ENCODE data around the gene CST9. TPM values are rescaled to one million over a fixed set of nuclear protein-coding genes. Genes with fewer than 3 reads are reported as not detected.
A peak's percentile ranks its signal among the peaks of the same experiment; 100 is the strongest.
"Not testable (repeated sequence)": the region's sequence is repeated elsewhere in the genome, so short reads cannot be mapped to it uniquely, and the experiment has no call there.

The CST9 gene
- total RNA-seq, 1 experiment from 2014 or later = not detected

GRCh38 chr20:23641936-23642751, 36.4 kb upstream of the CST9 start:
- DNase-seq = peak; percentile 49 to 52
- Histone ChIP-seq H3K4me1 (no peaks in the 10 kb centered on the region; the same call in 1 of the 2 replicates), H3K36me3 (no peaks in the 10 kb centered on the region), H3K4me3 (no peak overlapping the region), H3K9me3 (replicated peaks) (no peaks in the 10 kb centered on the region), H3K27me3 (no peaks in the 10 kb centered on the region), H3K27ac (no peak overlapping the region)

- Histone ChIP-seq H3K4me1 (no peaks in the 10 kb centered on the region; the same call in 1 of the 2 replicates), H3K4me3 (no peak overlapping the region), H3K36me3 (no peaks in the 10 kb centered on the region), H3K27ac (no peak overlapping the region), H3K9me3 (replicated peaks) (no peaks in the 10 kb centered on the region), H3K27me3 (no peaks in the 10 kb centered on the region)
- DNase-seq = no peak
Measured at GRCh38 chr20:23640671-23641667, 35.3 kb upstream of the CST9 start.

GRCh38 chr20:23640018-23640601, 34.4 kb upstream of the CST9 start:
- Histone ChIP-seq H3K27me3 (no peaks in the 10 kb centered on the region), H3K4me1 (no peaks in the 10 kb centered on the region; the same call in 1 of the 2 replicates), H3K9me3 (replicated peaks) (no peaks in the 10 kb centered on the region), H3K36me3 (no peaks in the 10 kb centered on the region), H3K27ac (no peak overlapping the region), H3K4me3 (no peak overlapping the region)
- DNase-seq = no peak

- H3K36me3 ChIP-seq = no peaks in the 10 kb centered on the region
- no peak overlapping the region for H3K4me3 ChIP-seq
- no peaks in the 10 kb centered on the region; the same call in 1 of the 2 replicates for H3K4me1 ChIP-seq
- no peaks in the 10 kb centered on the region for H3K27me3 ChIP-seq
- no peak for DNase-seq
- H3K27ac ChIP-seq = no peak overlapping the region
- no peaks in the 10 kb centered on the region for H3K9me3 ChIP-seq (replicated peaks)
Measured at GRCh38 chr20:23639490-23639958, 33.8 kb upstream of the CST9 start.

- DNase-seq = no peak
- no peaks in the 10 kb centered on the region for H3K36me3 ChIP-seq
- no peaks in the 10 kb centered on the region; the same call in 1 of the 2 replicates for H3K4me1 ChIP-seq
- H3K4me3 ChIP-seq = no peak overlapping the region
- no peaks in the 10 kb centered on the region for H3K27me3 ChIP-seq
- H3K9me3 ChIP-seq (replicated peaks) = no peaks in the 10 kb centered on the region
- no peak overlapping the region for H3K27ac ChIP-seq
Measured at GRCh38 chr20:23638309-23638708, 32.6 kb upstream of the CST9 start.

- DNase-seq = peak; percentile 92 to 93
- Histone ChIP-seq H3K9me3 (replicated peaks) (no peaks in the 10 kb centered on the region), H3K4me1 (no peaks in the 10 kb centered on the region; the same call in 1 of the 2 replicates), H3K27me3 (no peaks in the 10 kb centered on the region), H3K27ac (peak within 1 kb of the TSS; percentile 64), H3K36me3 (no peaks in the 10 kb centered on the region), H3K4me3 (peak within 1 kb of the TSS; percentile 87)
Measured at GRCh38 chr20:23637282-23638221, 31.8 kb upstream of the CST9 start, which contains the start of gene CST3. CST3 (minus strand) TSS chr20:23637955; CDS start chr20:23637862, 93 bp downstream.

- no peak overlapping the region for H3K27ac ChIP-seq
- no peaks in the 10 kb centered on the region for H3K9me3 ChIP-seq (replicated peaks)
- peak overlapping the region; percentile 87 for H3K4me3 ChIP-seq
- H3K4me1 ChIP-seq = no peaks in the 10 kb centered on the region; the same call in 1 of the 2 replicates
- DNase-seq = no peak
- no peaks in the 10 kb centered on the region for H3K36me3 ChIP-seq
- H3K27me3 ChIP-seq = no peaks in the 10 kb centered on the region
Measured at GRCh38 chr20:23636908-23637281, 31.2 kb upstream of the CST9 start.

GRCh38 chr20:23636182-23636907, 30.6 kb upstream of the CST9 start:
- no peaks in the 10 kb centered on the region for H3K36me3 ChIP-seq
- no peak overlapping the region for H3K27ac ChIP-seq
- DNase-seq = no peak
- H3K9me3 ChIP-seq (replicated peaks) = no peaks in the 10 kb centered on the region
- no peaks in the 10 kb centered on the region; the same call in 1 of the 2 replicates for H3K4me1 ChIP-seq
- H3K4me3 ChIP-seq = peak overlapping the region; percentile 87
- H3K27me3 ChIP-seq = no peaks in the 10 kb centered on the region

GRCh38 chr20:23635768-23636090, 30.0 kb upstream of the CST9 start:
- H3K9me3 ChIP-seq (replicated peaks); DNase-seq; H3K27me3 ChIP-seq; H3K27ac ChIP-seq; H3K4me1 ChIP-seq; H3K4me3 ChIP-seq; H3K36me3 ChIP-seq: not testable (repeated sequence)

GRCh38 chr20:23634985-23635767, 29.5 kb upstream of the CST9 start:
- no peak for DNase-seq
- H3K4me1 ChIP-seq = no peaks in the 10 kb centered on the region
- H3K4me3 ChIP-seq = no peak overlapping the region
- H3K36me3 ChIP-seq = no peaks in the 10 kb centered on the region
- no peaks in the 10 kb centered on the region for H3K27me3 ChIP-seq
- H3K9me3 ChIP-seq (replicated peaks) = no peaks in the 10 kb centered on the region
- no peak overlapping the region for H3K27ac ChIP-seq

- peak; percentile 32 to 44 for DNase-seq
- H3K4me3 ChIP-seq = no peak overlapping the region
Measured at GRCh38 chr20:23634044-23634801, 28.5 kb upstream of the CST9 start.

More at GRCh38 chr20:23634044-23634801, 28.5 kb upstream of the CST9 start:
- Histone ChIP-seq H3K27ac (no peak overlapping the region), H3K9me3 (replicated peaks) (no peaks in the 10 kb centered on the region), H3K36me3 (no peaks in the 10 kb centered on the region), H3K4me1 (no peaks in the 10 kb centered on the region), H3K27me3 (no peaks in the 10 kb centered on the region)

Data from SJCRH30 (cell line).